Measurements from ENCODE around the gene DENND1A.

Gene DENND1A

DNA sequence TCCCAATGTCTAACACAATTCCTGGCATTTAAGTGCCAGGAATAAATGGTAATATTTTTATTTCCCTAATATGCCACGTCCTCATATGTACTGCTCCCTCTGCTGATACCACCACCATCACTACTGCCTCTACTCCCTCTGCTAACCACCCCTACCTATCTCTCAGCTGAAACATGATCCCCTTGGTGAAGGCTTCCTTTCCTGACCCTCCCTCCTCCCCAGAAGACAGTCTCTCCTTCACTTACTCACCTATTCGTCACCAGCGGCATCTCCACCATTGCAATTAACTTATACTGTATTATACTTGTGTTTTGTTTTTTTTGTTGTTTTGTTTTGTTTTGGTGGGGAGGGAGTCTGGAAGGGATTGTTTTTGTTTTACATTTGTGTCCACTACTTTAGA is 4.8 kb downstream of the DENND1A start:
- Histone ChIP-seq H4K91ac (ENCODE audit: low read length) (no peak overlapping the region), H2AFZ (ENCODE audit: low read depth, low read length) (no peak overlapping the region), H3K4me1 (ENCODE audit: control insufficient read depth, insufficient read depth, low read depth, low read length) (peaks cover 11% of the 10 kb centered on the region), H3K9me3 (ENCODE audit: control insufficient read depth, low read length) (peaks cover 6% of the 10 kb centered on the region), H4K8ac (ENCODE audit: low read length) (no peak overlapping the region), H3K14ac (ENCODE audit: low read length in 2 of 2) (no peak overlapping the region), H2BK15ac (ENCODE audit: low read depth, poor library complexity, severe bottlenecking) (no peak overlapping the region), H2BK5ac (ENCODE audit: low read depth, low read length, poor library complexity, severe bottlenecking) (no peak overlapping the region), H3K27me3 (ENCODE audit: control insufficient read depth in 1 of 2, insufficient read depth in 1 of 2, low read length in 2 of 2) (no peaks in the 10 kb centered on the region), H2BK120ac (ENCODE audit: low read depth, low read length) (no peak overlapping the region), H3K4me2 (ENCODE audit: low read length, poor library complexity, severe bottlenecking) (no peak overlapping the region), H3K36me3 (ENCODE audit: control insufficient read depth in 1 of 2, insufficient read depth in 2 of 2, low read depth in 1 of 2, low read length in 2 of 2) (no peaks in the 10 kb centered on the region), H3K23ac (ENCODE audit: low read length in 2 of 2) (no peak overlapping the region), H3K27ac (ENCODE audit: low read length, poor library complexity, severe bottlenecking) (no peak overlapping the region), H2AK5ac (ENCODE audit: low read length, severe bottlenecking) (no peak overlapping the region), H3K18ac (ENCODE audit: low read depth in 1 of 2, low read length in 2 of 2) (no peak overlapping the region), H3K79me1 (replicated peaks; ENCODE audit: low read length, poor library complexity, severe bottlenecking) (peaks cover 23% of the 10 kb centered on the region), H2BK12ac (ENCODE audit: low read length in 2 of 2) (no peak overlapping the region), H3K9ac (ENCODE audit: low read length) (no peak overlapping the region), H3K4me3 (ENCODE audit: insufficient read depth in 1 of 2, low read depth in 1 of 2, low read length in 2 of 2) (no peak overlapping the region), H3K4ac (ENCODE audit: low read depth in 1 of 2, low read length in 2 of 2) (no peak overlapping the region)
- no peak for DNase-seq
- 92% methylated on average over 1 of the region's 3 CpGs for WGBS

DNA sequence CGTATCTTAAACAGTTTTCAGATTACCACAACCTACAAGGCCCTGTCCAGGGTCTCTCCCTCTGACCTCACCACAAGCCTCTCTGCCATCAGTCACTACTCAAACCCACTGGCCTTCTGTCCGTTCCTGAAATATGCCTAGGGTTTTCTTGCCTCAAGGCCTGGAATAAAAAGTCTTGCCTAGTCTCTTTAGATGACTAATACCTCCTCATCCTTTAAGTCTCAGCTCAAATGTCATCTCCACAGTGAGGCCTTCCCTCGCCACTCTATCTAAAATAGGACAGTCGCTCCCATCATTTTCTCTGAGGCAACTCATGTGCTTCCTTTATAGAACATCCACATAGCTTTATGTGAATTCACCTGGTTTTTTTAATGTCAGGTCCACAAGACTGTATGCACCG is 5.2 kb downstream of the DENND1A start:
- 84% methylated on average over 5 of the region's 5 CpGs for WGBS
- Histone ChIP-seq H3K27ac (ENCODE audit: low read length, poor library complexity, severe bottlenecking) (no peak overlapping the region), H4K91ac (ENCODE audit: low read length) (no peak overlapping the region), H3K79me1 (replicated peaks; ENCODE audit: low read length, poor library complexity, severe bottlenecking) (peaks cover 24% of the 10 kb centered on the region), H4K8ac (ENCODE audit: low read length) (no peak overlapping the region), H3K4me2 (ENCODE audit: low read length, poor library complexity, severe bottlenecking) (no peak overlapping the region), H3K4me3 (ENCODE audit: insufficient read depth in 1 of 2, low read depth in 1 of 2, low read length in 2 of 2) (no peak overlapping the region), H3K27me3 (ENCODE audit: control insufficient read depth in 1 of 2, insufficient read depth in 1 of 2, low read length in 2 of 2) (no peaks in the 10 kb centered on the region), H3K9ac (ENCODE audit: low read length) (no peak overlapping the region), H3K4me1 (ENCODE audit: control insufficient read depth, insufficient read depth, low read depth, low read length) (peaks cover 9% of the 10 kb centered on the region), H3K4ac (ENCODE audit: low read depth in 1 of 2, low read length in 2 of 2) (no peak overlapping the region), H3K36me3 (ENCODE audit: control insufficient read depth in 1 of 2, insufficient read depth in 2 of 2, low read depth in 1 of 2, low read length in 2 of 2) (no peaks in the 10 kb centered on the region), H2AK5ac (ENCODE audit: low read length, severe bottlenecking) (no peak overlapping the region), H3K23ac (ENCODE audit: low read length in 2 of 2) (no peak overlapping the region), H3K9me3 (ENCODE audit: control insufficient read depth, low read length) (peaks cover 6% of the 10 kb centered on the region), H2BK5ac (ENCODE audit: low read depth, low read length, poor library complexity, severe bottlenecking) (no peak overlapping the region), H3K14ac (ENCODE audit: low read length in 2 of 2) (no peak overlapping the region), H2AFZ (ENCODE audit: low read depth, low read length) (no peak overlapping the region), H2BK120ac (ENCODE audit: low read depth, low read length) (no peak overlapping the region), H3K18ac (ENCODE audit: low read depth in 1 of 2, low read length in 2 of 2) (no peak overlapping the region), H2BK15ac (ENCODE audit: low read depth, poor library complexity, severe bottlenecking) (no peak overlapping the region), H2BK12ac (ENCODE audit: low read length in 2 of 2) (no peak overlapping the region)
- DNase-seq: no peak

DNA sequence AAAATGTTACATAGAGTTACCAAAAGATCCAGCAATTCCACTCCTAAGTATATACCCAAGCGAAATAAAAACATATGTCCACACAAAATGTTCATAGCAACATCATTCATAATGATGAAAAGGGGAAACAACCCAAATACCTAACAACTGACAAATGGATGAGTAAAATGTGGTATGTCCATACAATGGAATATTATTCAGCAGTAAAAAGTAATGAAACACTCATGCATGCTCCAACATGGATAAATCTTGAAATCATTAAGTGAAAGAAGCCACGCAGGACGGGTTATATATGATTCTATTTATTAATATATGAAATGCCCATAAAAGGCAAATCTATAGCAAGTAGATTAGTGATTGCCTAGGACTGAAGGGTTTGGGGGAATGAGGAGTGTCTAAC is 6.0 kb downstream of the DENND1A start:
- Histone ChIP-seq H3K9me3 (ENCODE audit: control insufficient read depth, low read length) (peaks cover 6% of the 10 kb centered on the region), H3K9ac (ENCODE audit: low read length) (no peak overlapping the region), H3K23ac (ENCODE audit: low read length in 2 of 2) (no peak overlapping the region), H2BK5ac (ENCODE audit: low read depth, low read length, poor library complexity, severe bottlenecking) (no peak overlapping the region), H3K4me3 (ENCODE audit: insufficient read depth in 1 of 2, low read depth in 1 of 2, low read length in 2 of 2) (no peak overlapping the region), H3K4me2 (ENCODE audit: low read length, poor library complexity, severe bottlenecking) (no peak overlapping the region), H4K8ac (ENCODE audit: low read length) (no peak overlapping the region), H3K18ac (ENCODE audit: low read depth in 1 of 2, low read length in 2 of 2) (no peak overlapping the region), H2AK5ac (ENCODE audit: low read length, severe bottlenecking) (no peak overlapping the region), H3K79me1 (replicated peaks; ENCODE audit: low read length, poor library complexity, severe bottlenecking) (peaks cover 19% of the 10 kb centered on the region), H3K4ac (ENCODE audit: low read depth in 1 of 2, low read length in 2 of 2) (no peak overlapping the region), H3K4me1 (ENCODE audit: control insufficient read depth, insufficient read depth, low read depth, low read length) (peaks cover 6% of the 10 kb centered on the region), H3K36me3 (ENCODE audit: control insufficient read depth in 1 of 2, insufficient read depth in 2 of 2, low read depth in 1 of 2, low read length in 2 of 2) (no peaks in the 10 kb centered on the region), H2AFZ (ENCODE audit: low read depth, low read length) (no peak overlapping the region), H2BK15ac (ENCODE audit: low read depth, poor library complexity, severe bottlenecking) (no peak overlapping the region), H2BK120ac (ENCODE audit: low read depth, low read length) (no peak overlapping the region), H4K91ac (ENCODE audit: low read length) (no peak overlapping the region), H3K27me3 (ENCODE audit: control insufficient read depth in 1 of 2, insufficient read depth in 1 of 2, low read length in 2 of 2) (no peaks in the 10 kb centered on the region), H3K27ac (ENCODE audit: low read length, poor library complexity, severe bottlenecking) (no peak overlapping the region), H2BK12ac (ENCODE audit: low read length in 2 of 2) (no peak overlapping the region), H3K14ac (ENCODE audit: low read length in 2 of 2) (no peak overlapping the region)
- WGBS: 100% methylated on average over 1 of the region's 3 CpGs
- no peak for DNase-seq

DNA sequence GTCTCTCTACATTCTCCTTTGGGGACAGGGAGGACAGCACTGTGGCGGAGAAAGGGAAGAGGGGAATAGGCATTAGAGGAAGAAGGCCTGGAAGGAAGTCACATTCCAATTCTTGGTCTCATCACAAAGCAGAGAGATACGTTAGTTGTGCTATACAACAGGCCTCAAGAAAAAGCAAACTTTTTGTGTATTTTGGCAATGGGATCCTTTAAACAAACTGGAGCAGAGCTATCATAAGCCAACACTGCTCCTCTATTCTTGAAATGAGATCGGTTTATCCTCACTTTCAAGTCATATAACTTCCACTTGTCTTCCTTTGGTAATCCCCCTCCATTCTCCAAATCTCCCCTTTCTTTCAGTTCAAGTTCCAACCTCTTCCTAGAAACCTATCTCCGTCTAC is 6.5 kb downstream of the DENND1A start:
- peaks cover 6% of the 10 kb centered on the region for H3K9me3 ChIP-seq (ENCODE audit: control insufficient read depth, low read length)
- no peak overlapping the region for H3K4me3 ChIP-seq (ENCODE audit: insufficient read depth in 1 of 2, low read depth in 1 of 2, low read length in 2 of 2)
- H3K4me2 ChIP-seq (ENCODE audit: low read length, poor library complexity, severe bottlenecking): no peak overlapping the region
- no peak overlapping the region for H3K14ac ChIP-seq (ENCODE audit: low read length in 2 of 2)
- no peak overlapping the region for H3K9ac ChIP-seq (ENCODE audit: low read length)
- no peak overlapping the region for H2AK5ac ChIP-seq (ENCODE audit: low read length, severe bottlenecking)
- DNase-seq: no peak
- no peak overlapping the region for H3K18ac ChIP-seq (ENCODE audit: low read depth in 1 of 2, low read length in 2 of 2)
- no peak overlapping the region for H2BK5ac ChIP-seq (ENCODE audit: low read depth, low read length, poor library complexity, severe bottlenecking)
- no peak overlapping the region for H2AFZ ChIP-seq (ENCODE audit: low read depth, low read length)
- no peak overlapping the region for H4K91ac ChIP-seq (ENCODE audit: low read length)
- no peak overlapping the region for H2BK12ac ChIP-seq (ENCODE audit: low read length in 2 of 2)
- no peak overlapping the region for H3K4ac ChIP-seq (ENCODE audit: low read depth in 1 of 2, low read length in 2 of 2)
- H3K23ac ChIP-seq (ENCODE audit: low read length in 2 of 2): no peak overlapping the region
- peaks cover 4% of the 10 kb centered on the region for H3K4me1 ChIP-seq (ENCODE audit: control insufficient read depth, insufficient read depth, low read depth, low read length)
- no peak overlapping the region for H2BK15ac ChIP-seq (ENCODE audit: low read depth, poor library complexity, severe bottlenecking)
- H4K8ac ChIP-seq (ENCODE audit: low read length): no peak overlapping the region
- no peaks in the 10 kb centered on the region for H3K36me3 ChIP-seq (ENCODE audit: control insufficient read depth in 1 of 2, insufficient read depth in 2 of 2, low read depth in 1 of 2, low read length in 2 of 2)
- 94% methylated on average over 4 of the region's 4 CpGs for WGBS
- no peak overlapping the region for H3K27ac ChIP-seq (ENCODE audit: low read length, poor library complexity, severe bottlenecking)
- no peak overlapping the region for H2BK120ac ChIP-seq (ENCODE audit: low read depth, low read length)
- peaks cover 17% of the 10 kb centered on the region for H3K79me1 ChIP-seq (replicated peaks; ENCODE audit: low read length, poor library complexity, severe bottlenecking)
- no peaks in the 10 kb centered on the region for H3K27me3 ChIP-seq (ENCODE audit: control insufficient read depth in 1 of 2, insufficient read depth in 1 of 2, low read length in 2 of 2)
